ENCODE results near the gene BANP.
"Not testable (repeated sequence)": the region's sequence is repeated elsewhere in the genome, so short reads cannot be mapped to it uniquely, and the experiment has no call there.

Gene BANP

GRCh38 chr16:88086571-88087516 lies 135.6 kb downstream of the BANP start:
- no peak for DNase-seq (ENCODE audit: low read depth in 2 of 2)

DNA sequence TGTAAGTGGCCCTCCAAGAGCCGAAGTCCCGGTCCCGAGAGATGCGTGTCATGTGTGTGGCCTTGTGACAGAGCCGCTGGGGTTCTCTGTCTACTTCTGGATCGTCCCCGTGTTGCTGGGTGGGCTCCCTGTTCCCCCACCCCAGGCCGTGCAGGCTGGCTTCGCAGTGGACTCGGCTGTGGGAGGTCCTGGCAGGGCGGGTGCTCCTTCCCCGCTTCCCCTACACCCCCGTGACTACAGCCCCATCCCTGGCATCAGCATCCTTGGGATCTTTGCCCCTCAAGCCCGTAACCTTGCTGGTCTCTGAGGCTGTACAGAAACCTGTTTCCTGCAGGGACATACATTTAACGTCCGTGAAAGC lies 136.3 kb downstream of the BANP start:
- DNase-seq (ENCODE audit: low read depth in 2 of 2): no peak

GRCh38 chr16:88088161-88088581 lies 136.9 kb downstream of the BANP start:
- no peak for DNase-seq (ENCODE audit: low read depth in 2 of 2)

DNA sequence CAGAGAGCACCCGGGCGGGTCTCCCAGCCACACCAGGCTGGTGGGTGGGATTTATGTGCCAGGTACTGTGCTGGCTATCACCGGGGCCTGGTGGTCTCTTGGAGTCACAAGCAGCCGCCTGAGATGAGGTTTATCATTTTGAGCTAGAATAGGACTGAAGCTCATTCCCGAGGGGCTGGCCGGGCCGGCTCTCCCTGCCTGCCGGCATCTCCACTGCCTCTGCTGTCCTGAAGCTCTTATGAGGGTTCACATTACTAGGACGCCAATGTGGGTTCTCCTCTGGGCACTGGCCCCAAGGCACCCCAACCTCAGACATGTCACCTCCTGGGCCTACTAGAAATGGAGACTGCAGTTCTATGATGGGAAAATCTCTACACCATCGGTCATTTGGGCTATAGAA lies 137.4 kb downstream of the BANP start:
- DNase-seq (ENCODE audit: low read depth in 2 of 2): not testable (repeated sequence)

DNA sequence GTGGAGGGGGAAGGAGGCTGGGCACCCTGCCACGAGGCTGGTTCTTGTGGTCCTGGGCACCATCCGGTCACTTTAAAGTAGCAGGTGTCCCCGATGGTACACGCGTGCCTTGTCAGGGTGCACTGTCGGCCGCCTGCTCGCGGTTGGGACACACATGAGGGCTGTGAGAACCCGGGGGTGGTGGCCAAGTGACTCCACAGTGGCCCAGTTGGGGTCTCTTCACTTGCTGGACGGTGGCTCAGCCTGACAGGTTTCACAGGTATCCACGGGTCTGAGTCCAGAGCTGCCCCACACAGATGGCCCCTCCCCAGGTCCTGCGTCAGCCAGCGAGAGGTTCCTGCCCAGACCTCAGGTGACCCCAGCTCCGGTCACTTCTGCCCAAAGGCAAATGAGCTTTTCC lies 137.8 kb downstream of the BANP start:
- DNase-seq (ENCODE audit: low read depth in 2 of 2): not testable (repeated sequence)

DNA sequence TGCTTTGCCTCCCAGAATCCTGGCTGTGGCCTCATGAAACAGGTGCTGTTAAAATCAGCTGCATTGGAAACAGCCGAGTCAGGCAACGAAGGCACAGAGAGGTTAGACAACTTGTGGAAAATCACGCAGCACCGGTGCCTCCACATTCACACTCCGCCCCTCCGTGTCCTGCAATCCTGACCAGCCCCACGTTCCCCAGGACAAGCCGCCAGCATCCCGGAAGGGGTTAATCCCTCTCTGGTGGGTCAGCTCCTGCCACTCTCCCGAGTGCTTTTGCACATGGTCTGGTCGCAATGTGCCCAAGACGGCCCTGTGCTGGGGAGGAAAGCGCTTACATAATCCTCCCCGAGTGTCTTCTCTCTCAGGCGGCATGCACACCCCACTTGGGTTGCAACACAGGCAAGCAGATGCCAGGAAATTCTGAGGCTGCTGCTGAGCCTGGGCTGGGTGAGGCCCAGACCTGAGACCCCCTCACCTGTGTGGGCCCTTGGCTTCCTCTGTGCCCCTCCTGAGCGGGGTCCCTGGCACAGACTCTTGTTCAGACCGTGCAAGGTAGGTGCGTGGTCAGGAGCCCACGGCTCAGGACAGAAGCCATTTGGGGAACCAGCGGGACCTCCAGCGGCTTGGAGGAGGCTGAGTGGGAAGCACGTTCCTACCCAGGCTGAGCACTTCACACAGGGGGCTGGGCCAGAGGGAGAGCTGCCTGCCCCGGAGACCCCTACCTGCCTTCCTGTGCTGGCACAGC lies 138.6 kb downstream of the BANP start:
- DNase-seq (ENCODE audit: low read depth in 2 of 2): not testable (repeated sequence)

DNA sequence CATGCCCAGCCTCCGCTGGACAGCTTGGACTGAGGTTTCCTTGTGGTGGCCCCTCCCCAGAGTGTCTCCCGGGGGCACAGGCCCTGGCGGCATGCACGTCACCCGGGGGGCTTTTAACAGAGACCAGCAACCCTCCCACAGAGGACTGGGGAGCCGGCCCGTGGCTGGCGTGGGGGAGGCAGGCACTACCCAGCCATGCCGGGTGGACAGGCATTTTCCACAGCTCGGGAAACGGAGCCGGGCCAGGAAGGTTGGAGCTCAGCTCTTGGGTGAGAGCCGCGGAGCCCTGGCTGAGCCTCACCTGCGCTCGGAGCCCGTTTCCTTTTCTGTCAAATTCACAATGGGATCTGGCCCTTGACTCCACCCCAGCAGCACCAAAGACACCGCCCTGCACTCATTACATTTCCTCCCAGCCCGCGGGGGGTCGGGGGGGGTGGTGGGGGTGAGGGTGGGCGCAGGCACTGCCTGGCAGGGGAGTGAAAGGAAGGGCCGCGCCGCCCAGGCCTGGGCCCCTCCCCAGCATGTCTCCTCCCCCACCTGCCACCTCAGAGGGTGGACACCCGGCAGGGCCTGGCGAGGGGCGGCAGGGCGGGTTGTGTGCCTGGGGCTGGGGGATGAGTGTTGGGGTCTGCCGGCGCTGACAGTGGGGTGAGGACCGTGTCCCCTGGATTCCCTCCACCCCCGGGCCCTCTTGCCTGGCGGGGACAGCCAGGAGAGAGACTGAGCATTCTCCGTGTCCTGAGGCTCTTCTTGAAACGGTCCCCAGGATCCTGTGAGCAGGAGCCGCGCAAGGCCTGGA lies 139.3 kb downstream of the BANP start:
- DNase-seq (ENCODE audit: low read depth in 2 of 2): not testable (repeated sequence)

DNA sequence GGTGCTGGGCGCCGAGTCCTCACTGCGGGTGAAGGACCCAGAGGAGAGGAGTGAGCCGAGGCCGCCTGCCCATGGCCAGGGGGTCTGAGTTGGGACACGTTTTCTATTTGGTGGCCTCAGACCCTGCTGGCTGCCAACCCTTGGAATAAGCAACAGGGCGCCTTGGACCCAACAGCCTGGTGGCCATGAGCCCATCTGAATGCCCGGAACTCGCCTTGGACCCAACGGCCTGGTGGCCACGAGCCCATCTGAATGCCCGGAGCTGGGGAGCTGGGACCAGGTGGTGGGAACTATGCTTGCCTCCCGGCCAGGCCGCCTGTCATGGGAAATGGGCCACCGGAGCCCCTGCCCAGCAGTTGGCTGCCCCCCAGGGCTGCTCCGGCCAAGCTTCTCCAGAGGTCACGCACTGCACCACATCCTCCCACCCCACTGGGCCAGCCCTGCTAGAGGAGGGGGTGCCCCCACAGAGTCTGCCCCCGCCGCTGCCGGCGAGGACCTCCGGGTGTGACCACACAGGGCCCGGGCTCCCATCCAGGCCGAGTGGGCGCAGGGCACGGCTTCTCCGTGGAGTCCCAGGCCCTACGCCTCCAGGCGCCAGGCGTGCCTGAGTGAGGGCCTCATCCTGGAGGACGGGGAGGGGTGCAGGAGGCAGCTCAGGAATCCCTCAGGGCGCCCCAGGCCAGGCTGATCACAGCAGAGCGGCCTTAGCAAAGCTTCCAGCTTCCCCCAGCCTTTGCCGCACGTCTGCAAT lies 140.2 kb downstream of the BANP start:
- DNase-seq (ENCODE audit: low read depth in 2 of 2): not testable (repeated sequence)

- not testable (repeated sequence) for DNase-seq (ENCODE audit: low read depth in 2 of 2)
Observed at GRCh38 chr16:88091972-88092302, 140.7 kb downstream of the BANP start.

DNA sequence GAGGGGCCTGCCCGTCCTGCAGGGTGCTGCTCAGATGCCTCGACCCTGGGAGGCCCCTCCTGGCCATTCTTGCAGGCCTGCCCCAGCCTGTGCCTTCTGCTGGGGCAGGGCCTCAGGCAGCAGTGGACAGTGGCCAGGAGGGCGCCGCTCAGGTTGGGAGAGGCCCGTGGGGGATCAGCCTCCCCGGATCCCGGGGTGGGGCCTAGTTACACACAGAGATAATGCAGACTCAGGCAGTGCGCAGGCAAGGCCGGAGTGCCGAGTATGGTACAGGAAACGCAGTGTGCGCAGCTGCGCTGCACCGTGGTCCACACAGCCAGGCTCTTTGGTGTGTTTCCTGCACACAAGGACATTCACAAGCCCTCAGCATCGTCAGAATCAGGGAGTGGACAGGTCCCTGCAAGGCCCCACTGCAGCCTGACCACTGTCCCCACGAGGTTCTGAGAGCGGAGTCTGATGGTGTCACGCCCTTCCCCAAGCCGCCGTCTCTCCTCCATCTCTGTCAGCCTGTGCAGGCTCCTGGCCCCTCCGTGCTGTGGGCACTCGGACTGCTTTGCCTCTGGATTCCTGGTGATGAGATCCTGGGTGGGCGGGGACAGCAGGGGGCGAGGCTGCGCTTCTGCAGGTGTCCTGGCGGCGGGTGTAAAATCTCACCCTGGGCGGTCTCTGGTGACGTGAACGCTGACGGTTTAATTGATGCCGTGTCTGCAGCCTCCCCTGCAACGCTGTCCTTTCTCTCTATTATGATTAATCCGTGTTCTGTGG lies 141.7 kb downstream of the BANP start:
- DNase-seq (ENCODE audit: low read depth in 2 of 2): not testable (repeated sequence)

- DNase-seq (ENCODE audit: low read depth in 2 of 2): not testable (repeated sequence)
Observed at GRCh38 chr16:88093556-88094252, 142.5 kb downstream of the BANP start.

- DNase-seq (ENCODE audit: low read depth in 2 of 2): not testable (repeated sequence)
Observed at GRCh38 chr16:88094253-88094575, 143.0 kb downstream of the BANP start.

DNA sequence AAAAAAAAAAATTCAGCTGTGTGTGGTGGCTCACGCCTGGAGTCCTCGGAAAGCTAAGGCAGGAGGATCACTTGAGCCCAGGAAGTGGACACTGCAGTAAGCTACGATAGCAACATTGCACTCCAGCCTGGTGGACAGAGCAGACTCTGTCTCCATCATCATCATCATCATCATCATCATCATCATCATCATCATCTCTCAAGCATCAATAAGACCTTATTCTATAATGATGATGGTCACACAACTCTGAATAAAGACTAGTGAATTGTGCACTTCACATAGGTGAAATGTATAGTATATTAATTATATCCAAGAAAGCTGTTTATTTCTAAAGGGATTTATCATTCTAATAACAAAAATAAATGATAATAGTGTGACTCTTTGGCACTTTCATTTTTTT lies 143.7 kb downstream of the BANP start:
- DNase-seq (ENCODE audit: low read depth in 2 of 2): not testable (repeated sequence)

DNA sequence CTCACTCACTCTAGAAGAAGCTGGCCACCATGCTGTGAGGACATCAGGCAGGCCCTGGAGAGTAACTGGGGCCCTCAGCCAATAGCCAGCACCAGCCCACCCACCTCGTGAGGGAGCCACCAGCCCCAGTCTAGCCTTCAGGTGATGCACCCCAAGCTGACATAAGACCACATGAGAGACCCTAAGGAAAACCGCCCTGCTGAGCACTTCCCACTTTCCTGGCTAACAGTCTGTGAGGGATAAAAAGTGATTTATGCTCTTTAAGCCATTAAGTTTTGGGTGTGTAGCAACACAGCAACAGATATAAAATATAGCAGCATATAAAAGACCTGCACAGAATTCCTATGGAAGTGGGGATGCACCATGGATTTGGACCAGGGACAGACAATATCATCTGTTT lies 145.4 kb downstream of the BANP start:
- not testable (repeated sequence) for DNase-seq (ENCODE audit: low read depth in 2 of 2)

DNA sequence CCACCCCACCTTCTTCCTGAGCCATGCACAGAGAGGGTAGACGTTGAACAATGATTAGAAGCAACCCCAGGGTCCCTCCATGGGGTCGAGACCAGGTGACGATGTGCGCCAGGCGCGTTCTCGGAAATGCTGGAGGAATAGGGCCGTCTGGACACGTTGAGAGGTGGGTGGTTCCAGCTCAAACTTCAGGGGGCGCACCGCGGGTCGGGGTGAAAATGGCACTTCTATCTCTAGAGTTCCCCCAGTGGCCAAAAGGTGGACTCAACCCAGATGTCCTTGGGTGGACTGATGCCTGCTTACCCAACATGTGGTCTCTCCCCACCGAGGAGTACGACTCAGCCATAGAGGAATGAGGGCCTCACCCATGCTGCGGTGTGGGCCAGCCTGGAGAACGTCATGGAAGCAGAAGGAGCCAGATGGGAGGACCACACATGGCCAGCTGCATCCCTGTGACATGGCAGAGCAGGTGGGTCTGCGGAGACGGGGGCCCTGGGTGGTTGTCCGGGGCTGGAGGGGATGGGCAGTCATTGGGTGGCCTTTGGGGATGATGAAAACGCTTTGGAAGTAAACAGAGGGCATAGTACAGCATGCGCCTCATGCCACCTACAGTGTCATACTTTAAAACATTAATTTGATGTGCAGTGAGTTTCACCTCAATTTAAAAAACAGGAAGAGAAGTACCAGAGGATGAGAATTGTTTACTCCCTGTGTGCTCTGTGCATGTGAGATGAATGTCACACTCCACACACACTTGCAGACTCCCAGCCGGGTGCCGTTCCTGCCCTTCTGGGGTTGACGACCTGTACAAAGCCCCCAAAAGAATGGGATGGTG lies 147.7 kb downstream of the BANP start:
- DNase-seq (ENCODE audit: low read depth in 2 of 2): not testable (repeated sequence)

- no peak for DNase-seq (ENCODE audit: low read depth in 2 of 2)
Observed at GRCh38 chr16:88099563-88099890, 148.3 kb downstream of the BANP start.

GRCh38 chr16:88099956-88100355 lies 148.7 kb downstream of the BANP start:
- DNase-seq (ENCODE audit: low read depth in 2 of 2): not testable (repeated sequence)

DNA sequence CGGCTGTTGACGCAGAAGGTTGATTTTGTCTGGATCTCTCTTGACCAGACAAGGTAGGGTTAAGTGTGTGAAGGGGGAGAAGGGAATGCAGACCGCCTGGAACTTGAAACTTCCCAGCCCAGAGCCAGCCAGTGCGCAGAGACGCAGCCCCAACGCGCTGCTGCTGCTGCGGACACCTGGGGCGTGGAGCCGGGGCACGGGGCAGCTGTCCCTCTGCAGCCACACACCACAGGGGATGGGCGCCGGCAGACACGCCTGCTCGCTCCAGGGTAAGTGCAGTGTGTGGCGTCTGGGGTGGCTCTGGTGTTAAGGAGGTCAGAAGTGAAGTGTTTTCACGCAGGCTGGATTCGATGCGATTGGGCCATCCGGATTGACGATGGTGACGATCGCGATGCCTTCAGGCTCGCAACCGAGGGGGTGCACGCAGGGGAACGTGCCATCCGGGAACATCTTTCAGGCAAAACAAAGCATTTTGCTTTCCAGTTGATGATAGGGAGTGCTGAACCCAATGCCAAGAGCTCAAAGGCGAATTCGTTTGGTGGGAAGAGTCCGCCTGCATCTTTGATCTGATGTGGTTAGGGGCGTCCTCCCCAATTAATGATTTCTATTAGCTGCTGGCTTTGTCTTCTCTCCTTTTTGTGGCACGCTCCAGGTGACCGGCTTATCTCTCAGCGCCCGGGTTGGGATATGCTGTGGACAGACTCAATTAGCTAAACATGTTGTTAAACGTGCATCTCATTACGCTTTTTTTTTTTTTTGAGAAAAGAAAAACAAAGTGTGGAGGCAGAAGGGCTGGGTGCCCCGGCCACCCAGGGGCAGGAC lies 149.8 kb downstream of the BANP start:
- not testable (repeated sequence) for DNase-seq (ENCODE audit: low read depth in 2 of 2)

Data from stimulated activated CD8-positive, alpha-beta memory T cell treated with anti-CD3 and anti-CD28 coated beads, Interleukin-15, amount 100 ng/mL, for 48 hours (primary cell).